AG10803 (cell line): Measurements from ENCODE around the gene ABCD4.
A peak's percentile ranks its signal among the peaks of the same experiment; 100 is the strongest.

Experiments used
- DNase-seq: peaks from one replicate; pipeline ENCODE4 v3.0.0; 2010; ENCODE audit warnings: low read depth
- H3K4me3 ChIP-seq: 2 replicates; pipeline ENCODE4 v1.5.1; 2011; ENCODE audit warnings: mild to moderate bottlenecking, low read length, control low read depth
- CTCF ChIP-seq: conservative IDR thresholded peaks from 2 replicates; pipeline ENCODE4 v1.5.1; 2011; ENCODE audit warnings: mild to moderate bottlenecking, low read length, control low read depth, inconsistent platforms

The ABCD4 gene

GRCh38 chr14:74259513-74259912 is 43.2 kb downstream of the ABCD4 start:
- no peak for TF ChIP-seq CTCF
- no peak overlapping the region for H3K4me3 ChIP-seq
- DNase-seq: no peak

- no peak overlapping the region for H3K4me3 ChIP-seq
- no peak for DNase-seq
- no peak for TF ChIP-seq CTCF
Observed at GRCh38 chr14:74258764-74259035, 44.0 kb downstream of the ABCD4 start.

- peak overlapping the region; percentile 63 for H3K4me3 ChIP-seq
- no peak for TF ChIP-seq CTCF
- no peak for DNase-seq
Observed at GRCh38 chr14:74257941-74258763, 44.6 kb downstream of the ABCD4 start.

GRCh38 chr14:74257078-74257940 is 45.4 kb downstream of the ABCD4 start:
- peak; percentile 8 for DNase-seq
- peak overlapping the region; percentile 63 for H3K4me3 ChIP-seq
- TF ChIP-seq CTCF: peak; percentile 53

GRCh38 chr14:74255281-74255680 is 47.5 kb downstream of the ABCD4 start:
- no peak overlapping the region for H3K4me3 ChIP-seq
- DNase-seq: no peak
- TF ChIP-seq CTCF: no peak

GRCh38 chr14:74249433-74250375 is 53.0 kb downstream of the ABCD4 start:
- DNase-seq: no peak
- no peak for TF ChIP-seq CTCF
- H3K4me3 ChIP-seq: no peak overlapping the region
